C4-2B (cell line): ENCODE data around the gene LAMTOR3.

Source experiments
- H3K27ac ChIP-seq: fragments of 450-650 bp; 2 replicates; pipeline ENCODE4 v1.5.1; 2017
- ZFX ChIP-seq: fragments of 450-650 bp; IDR thresholded peaks from 2 replicates; pipeline ENCODE4 v1.6.1; 2017
- TF ChIP-seq, protein P1 (sequence below): fragments of 450-650 bp; conservative IDR thresholded peaks from 2 replicates; pipeline ENCODE4 v1.5.1; 2017; ENCODE audit warnings: mild to moderate bottlenecking

LAMTOR3 gene

DNA sequence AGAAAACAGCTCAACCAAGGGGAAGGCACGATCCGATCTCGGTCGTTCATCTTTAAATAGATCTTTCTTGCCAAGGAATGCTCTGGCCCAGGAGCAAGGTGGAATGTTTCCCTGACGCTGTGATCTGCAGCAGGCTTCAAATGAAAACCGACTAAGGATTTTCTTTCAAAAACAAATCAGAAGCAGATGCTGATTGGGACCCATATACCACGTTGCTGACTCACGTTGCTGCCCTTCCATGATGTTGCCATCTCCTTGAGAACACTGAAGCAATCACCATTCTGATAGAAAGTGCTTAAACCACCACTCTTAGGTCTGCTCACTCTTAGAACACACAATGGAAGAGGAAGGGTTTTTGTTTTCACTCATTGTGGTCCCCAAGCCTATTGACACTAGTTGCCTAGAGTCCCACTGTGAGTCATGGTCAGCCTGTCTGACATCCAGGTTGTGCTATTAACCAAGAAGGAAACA lies 26.1 kb downstream of the LAMTOR3 start:
- H3K27ac ChIP-seq = no peak overlapping the region

DNA sequence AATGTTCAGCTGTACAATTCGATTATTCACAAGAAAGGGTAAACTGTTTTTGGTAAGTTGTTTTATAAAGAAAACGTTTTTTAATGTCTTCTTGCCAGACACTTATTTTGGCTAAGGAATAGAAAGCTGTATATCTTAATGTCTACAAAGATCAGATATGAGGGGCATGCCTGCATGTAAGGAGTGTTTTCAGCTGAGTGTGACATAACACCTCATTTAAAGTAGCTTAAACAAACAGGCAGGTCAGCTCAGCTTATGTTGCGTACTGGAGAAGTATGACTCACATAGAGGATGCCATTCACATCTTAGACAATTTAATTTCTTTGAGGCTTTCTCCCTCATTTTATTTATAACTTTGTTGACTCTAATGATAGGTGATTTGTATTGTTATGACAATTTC lies 30.4 kb downstream of the LAMTOR3 start:
- H3K27ac ChIP-seq = no peak overlapping the region
- TF ChIP-seq, protein P1, sequence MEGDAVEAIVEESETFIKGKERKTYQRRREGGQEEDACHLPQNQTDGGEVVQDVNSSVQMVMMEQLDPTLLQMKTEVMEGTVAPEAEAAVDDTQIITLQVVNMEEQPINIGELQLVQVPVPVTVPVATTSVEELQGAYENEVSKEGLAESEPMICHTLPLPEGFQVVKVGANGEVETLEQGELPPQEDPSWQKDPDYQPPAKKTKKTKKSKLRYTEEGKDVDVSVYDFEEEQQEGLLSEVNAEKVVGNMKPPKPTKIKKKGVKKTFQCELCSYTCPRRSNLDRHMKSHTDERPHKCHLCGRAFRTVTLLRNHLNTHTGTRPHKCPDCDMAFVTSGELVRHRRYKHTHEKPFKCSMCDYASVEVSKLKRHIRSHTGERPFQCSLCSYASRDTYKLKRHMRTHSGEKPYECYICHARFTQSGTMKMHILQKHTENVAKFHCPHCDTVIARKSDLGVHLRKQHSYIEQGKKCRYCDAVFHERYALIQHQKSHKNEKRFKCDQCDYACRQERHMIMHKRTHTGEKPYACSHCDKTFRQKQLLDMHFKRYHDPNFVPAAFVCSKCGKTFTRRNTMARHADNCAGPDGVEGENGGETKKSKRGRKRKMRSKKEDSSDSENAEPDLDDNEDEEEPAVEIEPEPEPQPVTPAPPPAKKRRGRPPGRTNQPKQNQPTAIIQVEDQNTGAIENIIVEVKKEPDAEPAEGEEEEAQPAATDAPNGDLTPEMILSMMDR = no peak

More for the DNA sequence above, 26.1 kb downstream of the LAMTOR3 start:
- TF ChIP-seq, protein P1 = no peak
- no peak for TF ChIP-seq ZFX

DNA sequence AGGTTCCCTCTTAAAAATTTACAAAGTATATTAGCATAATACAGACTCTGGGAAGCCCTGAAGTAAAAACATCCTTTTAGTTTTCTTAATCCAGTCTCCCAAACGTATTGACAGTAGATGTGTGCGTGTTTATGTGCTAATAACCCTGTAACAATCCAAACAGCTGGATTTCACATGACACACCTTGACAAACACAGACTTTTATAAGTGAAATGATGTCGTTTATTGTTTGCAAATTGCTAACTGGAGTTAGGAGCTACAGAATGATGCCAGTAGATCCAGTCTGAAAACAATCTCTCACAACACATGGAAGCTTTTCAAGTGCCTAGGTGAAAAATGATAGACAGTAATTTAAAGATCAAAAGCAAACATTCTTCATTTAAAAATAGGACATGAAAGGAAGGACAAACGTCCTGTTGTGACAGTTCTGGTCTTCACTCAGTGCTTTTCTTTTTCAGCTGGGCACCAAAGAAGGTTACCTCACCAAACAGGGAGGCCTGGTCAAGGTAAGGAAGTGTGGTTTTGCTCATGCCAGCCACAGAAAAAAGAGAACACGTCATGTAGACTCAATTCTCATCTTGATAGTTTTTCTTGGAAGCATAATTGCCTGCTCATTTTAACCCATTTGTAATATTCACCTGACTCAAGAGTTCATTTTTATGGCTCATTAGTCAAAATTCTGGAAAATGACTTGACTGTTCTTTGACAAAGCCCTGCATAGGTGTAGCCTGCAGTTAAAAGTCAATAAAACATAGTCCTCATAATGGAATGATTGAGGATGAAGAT lies 32.9 kb downstream of the LAMTOR3 start:
- TF ChIP-seq ZFX = no peak
- TF ChIP-seq, protein P1 = no peak
- no peak overlapping the region for H3K27ac ChIP-seq

DNA sequence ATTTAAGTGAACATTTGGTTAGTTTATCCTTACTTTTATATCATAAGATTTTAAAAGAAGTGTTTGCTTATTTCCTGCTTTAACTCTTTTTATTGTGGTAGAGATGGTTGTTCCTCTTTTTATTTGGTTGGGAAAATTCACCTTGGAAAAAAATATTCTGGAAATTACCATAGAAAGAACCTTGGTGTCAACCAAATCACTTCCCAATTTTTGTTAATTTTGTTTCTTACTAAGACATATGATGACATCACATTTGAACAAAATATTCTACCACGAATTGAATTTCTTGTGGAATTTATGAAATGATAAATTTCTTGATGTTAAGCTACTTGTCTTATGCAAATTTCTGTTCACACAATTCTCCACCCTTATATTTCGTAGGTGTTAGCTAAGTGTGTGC lies 33.7 kb downstream of the LAMTOR3 start:
- no peak overlapping the region for H3K27ac ChIP-seq
- TF ChIP-seq, protein P1 = no peak
- no peak for TF ChIP-seq ZFX

DNA sequence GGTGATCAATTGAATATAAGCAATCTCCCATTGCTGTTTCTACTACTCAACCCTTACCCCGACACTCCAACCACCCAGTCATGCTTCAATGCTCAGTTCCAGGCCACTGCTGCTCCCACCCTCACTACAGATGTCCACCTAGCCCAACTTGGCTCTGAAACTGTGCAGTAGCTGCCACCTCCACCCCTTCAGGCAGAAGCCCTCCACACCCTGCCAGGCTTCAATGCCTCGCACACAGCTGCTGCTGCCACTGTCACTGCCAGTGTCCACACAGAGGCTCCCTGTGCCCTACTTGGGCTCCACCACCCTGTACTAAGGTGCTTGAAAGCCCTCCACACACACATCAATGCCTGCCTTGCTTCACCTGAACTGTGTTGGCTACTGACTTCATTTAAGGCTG lies 34.6 kb downstream of the LAMTOR3 start:
- TF ChIP-seq, protein P1 = no peak
- no peak for TF ChIP-seq ZFX
- no peak overlapping the region for H3K27ac ChIP-seq

DNA sequence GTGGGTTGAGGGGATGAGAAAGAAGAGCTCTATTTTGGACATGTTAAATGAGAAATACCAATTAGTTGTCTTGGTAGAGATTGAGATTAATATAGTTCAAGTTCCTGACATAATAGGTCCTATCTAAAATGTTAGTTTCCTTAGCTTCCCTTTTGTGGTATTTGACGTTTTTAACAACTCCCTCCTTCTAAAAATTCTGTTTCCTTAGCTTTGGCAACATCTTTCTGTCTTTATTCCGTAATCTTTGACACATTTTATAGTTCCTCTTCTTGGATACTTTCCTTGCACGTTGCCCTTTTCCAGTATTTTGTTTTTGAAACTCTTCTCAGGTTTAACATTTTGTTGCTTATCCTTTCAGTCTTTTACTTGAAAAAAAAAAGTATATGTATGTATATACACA lies 36.9 kb downstream of the LAMTOR3 start:
- H3K27ac ChIP-seq = no peak overlapping the region
- TF ChIP-seq ZFX = no peak

DNA sequence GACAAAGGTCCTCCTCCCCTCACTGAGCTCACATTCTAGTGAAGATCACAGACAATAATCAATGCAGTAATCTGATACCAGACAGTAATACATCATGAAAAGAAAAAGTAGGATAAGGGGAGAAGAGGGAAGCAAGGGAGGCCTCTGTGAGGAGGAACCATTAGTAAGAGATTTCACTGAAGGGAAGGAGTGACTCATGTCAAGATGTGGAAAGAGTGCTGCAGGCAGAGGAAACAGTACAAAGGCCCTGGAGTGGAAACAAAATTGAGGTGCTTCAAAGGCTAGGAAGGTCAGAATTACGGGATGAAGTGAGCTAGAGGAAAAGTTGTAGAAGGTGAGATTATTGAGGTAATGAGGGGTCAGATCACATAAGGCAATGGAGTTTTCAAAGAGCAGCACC lies 38.1 kb downstream of the LAMTOR3 start:
- no peak overlapping the region for H3K27ac ChIP-seq
- TF ChIP-seq ZFX = no peak
- TF ChIP-seq, protein P1 = no peak

DNA sequence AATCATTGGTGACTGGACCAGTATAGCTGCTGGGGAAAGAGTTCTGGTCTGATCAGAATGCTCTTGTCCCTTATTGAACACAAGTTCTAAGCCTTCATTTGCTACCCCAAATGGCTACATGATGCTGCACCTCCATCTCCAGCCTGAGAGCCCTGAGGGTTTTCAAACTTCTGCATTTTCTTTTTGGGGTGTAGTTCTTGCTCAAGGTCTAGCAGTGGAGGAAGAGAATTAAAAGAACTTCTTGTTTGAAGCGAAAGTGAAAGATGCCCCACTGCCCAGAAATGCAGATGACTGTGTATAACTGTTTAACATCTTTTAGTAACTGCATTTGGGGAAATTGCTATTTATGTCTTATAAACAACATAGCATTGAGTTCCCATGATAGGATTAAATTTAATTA lies 38.5 kb downstream of the LAMTOR3 start:
- no peak overlapping the region for H3K27ac ChIP-seq
- no peak for TF ChIP-seq ZFX
- TF ChIP-seq, protein P1 = no peak
